IPS-NIHi7 (cell line): Measurements from ENCODE around the gene NPHS2.
"Not testable (repeated sequence)": the region's sequence is repeated elsewhere in the genome, so short reads cannot be mapped to it uniquely, and the experiment has no call there.

Experiments used
- DNase-seq: peaks from one replicate; pipeline ENCODE4 v3.0.0; 2012; ENCODE audit warnings: mixed read lengths; ENCODE audit errors: extremely low spot score

Gene NPHS2

GRCh38 chr1:179547021-179547535 is 28.7 kb downstream of the NPHS2 start:
- DNase-seq: no peak

- DNase-seq: no peak
Measured at GRCh38 chr1:179545321-179545720, 30.4 kb downstream of the NPHS2 start.

- no peak for DNase-seq
Measured at GRCh38 chr1:179541774-179542173, 34.0 kb downstream of the NPHS2 start.

GRCh38 chr1:179530352-179530751 is 45.4 kb downstream of the NPHS2 start:
- DNase-seq: no peak

GRCh38 chr1:179529482-179530195 is 46.1 kb downstream of the NPHS2 start:
- peak; percentile 29 for DNase-seq

GRCh38 chr1:179518544-179518943 is 57.2 kb downstream of the NPHS2 start:
- DNase-seq: not testable (repeated sequence)

GRCh38 chr1:179516976-179517705 is 58.6 kb downstream of the NPHS2 start:
- DNase-seq: no peak

GRCh38 chr1:179510038-179510437 is 65.7 kb downstream of the NPHS2 start:
- no peak for DNase-seq

- DNase-seq: no peak
Measured at GRCh38 chr1:179509384-179509783, 66.4 kb downstream of the NPHS2 start.

GRCh38 chr1:179506199-179506598 is 69.5 kb downstream of the NPHS2 start:
- DNase-seq: no peak
